Measurements from ENCODE around the gene SLC25A2.
"Not testable (repeated sequence)": the region's sequence is repeated elsewhere in the genome, so short reads cannot be mapped to it uniquely, and the experiment has no call there.

The SLC25A2 gene

GRCh38 chr5:141303756-141304155 is at the start of gene SLC25A2:
SLC25A2 (minus strand) TSS chr5:141304049; CDS start chr5:141303865, 184 bp downstream.
- no peak for DNase-seq

- DNase-seq, result no peak
These were observed 47.7 kb upstream of the SLC25A2 start for GRCh38 chr5:141351591-141351990.

- DNase-seq, result no peak
These were observed 46.2 kb upstream of the SLC25A2 start, which contains the start of gene PCDHGB1 for GRCh38 chr5:141349917-141350619. PCDHGB1 (plus strand) TSS chr5:141350099; CDS start chr5:141350261, 162 bp downstream.

GRCh38 chr5:141346017-141346416 is 42.2 kb upstream of the SLC25A2 start:
- not testable (repeated sequence) for DNase-seq

GRCh38 chr5:141345327-141345726 is 41.5 kb upstream of the SLC25A2 start:
- no peak for DNase-seq

GRCh38 chr5:141343953-141344463 is 40.2 kb upstream of the SLC25A2 start:
- no peak for DNase-seq

- DNase-seq, result no peak
These were observed 39.5 kb upstream of the SLC25A2 start, which contains the start of gene PCDHGA3 for GRCh38 chr5:141343242-141343952. PCDHGA3 (plus strand) TSS chr5:141343829; CDS start chr5:141344034, 205 bp downstream.

GRCh38 chr5:141342773-141343172 is 38.9 kb upstream of the SLC25A2 start:
- no peak for DNase-seq

GRCh38 chr5:141340781-141341354 is 37.0 kb upstream of the SLC25A2 start:
- DNase-seq, result not testable (repeated sequence)

GRCh38 chr5:141338538-141339306 is 34.9 kb upstream of the SLC25A2 start, which contains the start of gene PCDHGA2:
PCDHGA2 (plus strand) TSS chr5:141338760.
- no peak for DNase-seq

GRCh38 chr5:141332571-141332970 is 28.7 kb upstream of the SLC25A2 start:
- DNase-seq, result not testable (repeated sequence)

GRCh38 chr5:141330299-141331080 is 26.6 kb upstream of the SLC25A2 start, which contains the start of gene PCDHGA1:
PCDHGA1 (plus strand) TSS chr5:141330514.
- no peak for DNase-seq

- DNase-seq, result no peak
These were observed 24.4 kb upstream of the SLC25A2 start for GRCh38 chr5:141328231-141328630.

GRCh38 chr5:141326088-141326854 is 22.4 kb upstream of the SLC25A2 start:
- DNase-seq, result peak; percentile 52

- peak; percentile 13 for DNase-seq
These were observed 18.4 kb upstream of the SLC25A2 start for GRCh38 chr5:141322261-141322660.

GRCh38 chr5:141320225-141321169 is 16.6 kb upstream of the SLC25A2 start, which contains the start of gene TAF7:
TAF7 (minus strand) TSS chr5:141320784; CDS start chr5:141320044, 740 bp downstream.
- peak; percentile 90 for DNase-seq

GRCh38 chr5:141319699-141320098 is 15.8 kb upstream of the SLC25A2 start:
- DNase-seq, result no peak

GRCh38 chr5:141319202-141319601 is 15.4 kb upstream of the SLC25A2 start:
- DNase-seq, result no peak

GRCh38 chr5:141316963-141317362 is 13.1 kb upstream of the SLC25A2 start:
- not testable (repeated sequence) for DNase-seq

Data from MV-4-11 (cell line).